ENCODE results near the gene ZNF574.
"Not testable (repeated sequence)": the region's sequence is repeated elsewhere in the genome, so short reads cannot be mapped to it uniquely, and the experiment has no call there.

ZNF574 gene

DNA sequence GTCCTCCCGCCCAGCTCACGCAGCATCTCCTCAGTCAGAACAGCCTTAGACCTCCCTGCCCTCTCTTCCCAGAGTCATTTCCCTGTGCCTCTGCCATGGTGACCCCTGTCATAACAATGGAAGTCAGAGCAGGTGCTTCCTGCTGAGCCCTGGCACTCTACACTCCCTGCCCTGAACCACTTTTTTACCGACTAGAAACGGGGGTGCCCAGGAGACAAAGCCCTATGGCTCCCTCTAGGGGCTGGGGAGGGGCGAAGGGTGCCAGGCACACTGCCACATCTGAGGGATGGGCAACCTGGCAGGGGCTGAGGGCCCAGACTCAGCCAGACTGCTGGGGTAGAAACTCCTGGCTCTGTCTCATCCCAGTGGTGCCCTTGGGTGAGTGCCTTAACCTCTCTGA is 16.4 kb downstream of the ZNF574 start:
- no peaks in the 10 kb centered on the region for H3K9me3 ChIP-seq (ENCODE audit: low read length)
- H2AFZ ChIP-seq (ENCODE audit: low read depth, low read length): no peak overlapping the region
- H3K27me3 ChIP-seq (ENCODE audit: insufficient read depth, low read length): no peaks in the 10 kb centered on the region
- H3K4me3 ChIP-seq (ENCODE audit: low read length): no peak overlapping the region
- peaks cover 5% of the 10 kb centered on the region for H3K4me1 ChIP-seq (ENCODE audit: insufficient read depth, low read length)
- no peaks in the 10 kb centered on the region for H3K36me3 ChIP-seq (ENCODE audit: insufficient read depth, low read length)

DNA sequence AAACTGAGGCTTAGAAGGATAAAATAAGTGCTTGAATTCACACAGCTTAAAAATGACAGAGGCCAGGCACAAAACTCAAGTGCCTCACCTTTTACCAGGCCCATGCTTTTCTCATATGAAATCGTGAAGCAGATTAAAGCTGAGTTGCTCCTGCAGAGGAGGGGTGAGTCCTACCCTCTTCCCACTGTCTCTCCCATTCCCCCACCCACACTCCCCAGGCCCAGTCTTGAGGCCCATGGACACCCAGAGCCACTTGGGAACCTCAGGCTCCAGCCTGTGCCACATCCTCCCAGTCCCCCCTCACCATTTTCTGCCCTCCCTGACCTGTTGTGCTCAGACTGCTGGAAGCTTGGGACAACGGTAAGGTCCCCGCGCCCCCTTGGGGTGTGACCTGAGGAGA is 17.5 kb downstream of the ZNF574 start:
- Histone ChIP-seq H3K9me3 (ENCODE audit: low read length) (no peaks in the 10 kb centered on the region), H2AFZ (ENCODE audit: low read depth, low read length) (no peak overlapping the region), H3K36me3 (ENCODE audit: insufficient read depth, low read length) (no peaks in the 10 kb centered on the region), H3K4me3 (ENCODE audit: low read length) (no peak overlapping the region), H3K4me1 (ENCODE audit: insufficient read depth, low read length) (peaks cover 5% of the 10 kb centered on the region), H3K27me3 (ENCODE audit: insufficient read depth, low read length) (no peaks in the 10 kb centered on the region)

DNA sequence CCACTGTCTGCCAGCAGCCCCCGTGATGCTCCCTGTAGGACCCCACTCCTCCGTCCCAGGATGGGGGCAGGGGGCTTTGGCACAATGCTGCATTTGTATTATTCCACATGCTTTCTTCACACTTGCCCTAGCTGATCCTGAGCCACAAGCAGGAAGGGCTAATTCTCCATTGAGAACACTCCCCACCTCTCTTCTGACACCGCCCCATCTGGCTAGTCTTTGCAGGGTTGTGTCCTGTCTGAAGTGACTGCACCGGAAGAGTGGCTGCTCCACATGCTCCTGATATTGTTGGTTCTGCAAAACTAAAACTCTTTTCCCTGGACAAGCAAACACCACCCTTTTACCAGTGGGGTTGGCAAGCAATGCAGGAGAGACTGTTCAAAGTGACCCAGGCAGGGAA is 18.0 kb downstream of the ZNF574 start:
- H3K27me3 ChIP-seq (ENCODE audit: insufficient read depth, low read length): no peaks in the 10 kb centered on the region
- peaks cover 5% of the 10 kb centered on the region for H3K4me1 ChIP-seq (ENCODE audit: insufficient read depth, low read length)
- no peak overlapping the region for H2AFZ ChIP-seq (ENCODE audit: low read depth, low read length)
- H3K9me3 ChIP-seq (ENCODE audit: low read length): no peaks in the 10 kb centered on the region
- no peaks in the 10 kb centered on the region for H3K36me3 ChIP-seq (ENCODE audit: insufficient read depth, low read length)
- no peak overlapping the region for H3K4me3 ChIP-seq (ENCODE audit: low read length)

DNA sequence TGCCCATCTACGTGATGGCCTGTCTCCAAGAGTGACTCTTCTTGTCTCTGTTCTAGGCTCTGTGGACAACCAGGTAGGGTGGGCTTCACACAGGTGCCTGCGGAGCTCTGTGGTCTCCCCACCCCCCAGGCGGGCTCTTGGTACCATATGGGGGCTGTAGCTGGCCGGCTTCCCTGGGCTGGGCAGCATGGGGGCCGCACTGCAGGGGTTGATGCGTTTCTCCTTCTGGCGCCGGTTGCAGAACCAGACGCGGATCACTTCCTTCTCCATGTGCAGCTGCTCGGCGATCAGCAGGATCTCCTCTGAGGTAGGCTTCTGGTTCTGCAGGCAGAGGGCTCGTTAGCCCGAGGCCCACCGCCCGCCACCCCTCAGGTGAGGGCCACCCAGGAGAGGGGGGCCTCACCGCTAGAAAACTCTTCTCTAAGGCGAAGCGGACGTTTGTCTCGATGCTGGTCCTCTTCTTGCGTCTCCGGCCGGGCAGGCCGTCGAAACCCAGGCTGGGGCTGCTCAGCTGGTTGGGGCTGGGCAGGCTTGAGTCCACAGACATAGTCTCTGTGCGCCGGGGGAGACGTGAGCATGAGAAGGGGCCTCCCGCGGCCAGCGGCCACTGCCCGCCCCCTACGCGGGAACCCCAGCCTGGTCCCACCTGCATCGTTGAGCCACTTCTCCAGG is 19.3 kb downstream of the ZNF574 start:
- Histone ChIP-seq H2AFZ (ENCODE audit: low read depth, low read length) (no peak overlapping the region), H3K36me3 (ENCODE audit: insufficient read depth, low read length) (no peaks in the 10 kb centered on the region), H3K27me3 (ENCODE audit: insufficient read depth, low read length) (no peaks in the 10 kb centered on the region), H3K9me3 (ENCODE audit: low read length) (no peaks in the 10 kb centered on the region), H3K4me1 (ENCODE audit: insufficient read depth, low read length) (peaks cover 5% of the 10 kb centered on the region), H3K4me3 (ENCODE audit: low read length) (no peak overlapping the region)

DNA sequence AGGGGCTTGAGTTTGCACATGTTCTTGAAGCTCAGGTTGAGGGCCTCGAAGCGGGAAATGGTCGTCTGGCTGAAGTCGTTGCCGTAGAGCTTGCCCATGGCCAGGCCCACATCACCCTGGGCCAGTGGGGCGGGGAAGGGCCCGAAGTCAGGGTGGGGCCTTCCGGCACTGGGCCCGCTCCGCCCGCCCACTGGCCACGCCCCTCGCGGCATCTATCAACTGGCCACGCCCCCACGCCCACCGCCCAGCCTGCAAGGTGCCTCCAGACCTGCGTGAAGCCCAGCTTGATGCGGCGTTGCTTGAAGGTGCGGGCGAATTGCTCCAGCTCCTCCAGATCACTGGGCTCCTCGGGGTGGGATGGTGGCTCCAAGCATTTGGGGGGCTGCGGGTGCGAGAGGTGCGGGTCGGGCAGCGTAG is 19.9 kb downstream of the ZNF574 start:
- Histone ChIP-seq H3K36me3 (ENCODE audit: insufficient read depth, low read length) (no peaks in the 10 kb centered on the region), H3K4me3 (ENCODE audit: low read length) (no peak overlapping the region), H3K9me3 (ENCODE audit: low read length) (no peaks in the 10 kb centered on the region)

DNA sequence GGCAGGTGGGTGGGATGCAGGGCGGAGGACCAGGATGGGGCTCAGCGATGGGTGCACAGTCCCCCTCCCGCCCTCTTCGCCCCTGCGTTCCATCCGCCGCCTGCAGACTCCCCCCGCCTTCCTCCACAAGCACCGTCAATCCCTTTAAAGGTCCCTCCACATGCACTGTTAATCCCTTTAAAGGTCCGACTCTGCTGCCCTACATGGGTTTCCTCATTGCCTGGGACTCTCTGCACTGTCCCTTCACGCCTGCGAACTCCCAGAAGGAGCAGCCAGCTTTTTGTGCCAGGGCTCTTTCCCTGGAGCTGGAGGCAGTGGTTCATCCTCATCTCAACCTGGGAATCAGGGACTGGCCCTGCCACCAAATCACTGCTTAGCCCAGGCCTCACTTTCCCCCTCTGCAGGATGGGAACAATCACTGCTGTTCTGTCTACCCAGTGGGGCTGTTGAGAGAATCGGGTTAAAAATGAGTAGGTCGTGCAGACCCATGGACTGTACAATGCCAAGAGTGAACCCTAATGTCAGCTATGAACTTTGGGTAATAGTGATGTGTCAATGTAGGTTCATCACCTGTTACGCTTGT is 20.4 kb downstream of the ZNF574 start:
- no peaks in the 10 kb centered on the region for H3K9me3 ChIP-seq (ENCODE audit: low read length)
- no peak overlapping the region for H2AFZ ChIP-seq (ENCODE audit: low read depth, low read length)
- H3K36me3 ChIP-seq (ENCODE audit: insufficient read depth, low read length): no peaks in the 10 kb centered on the region
- peaks cover 5% of the 10 kb centered on the region for H3K4me1 ChIP-seq (ENCODE audit: insufficient read depth, low read length)
- H3K4me3 ChIP-seq (ENCODE audit: low read length): no peak overlapping the region
- no peaks in the 10 kb centered on the region for H3K27me3 ChIP-seq (ENCODE audit: insufficient read depth, low read length)

More for the DNA sequence above, 19.9 kb downstream of the ZNF574 start:
- Histone ChIP-seq H2AFZ (ENCODE audit: low read depth, low read length) (no peak overlapping the region), H3K4me1 (ENCODE audit: insufficient read depth, low read length) (peaks cover 5% of the 10 kb centered on the region), H3K27me3 (ENCODE audit: insufficient read depth, low read length) (no peaks in the 10 kb centered on the region)

DNA sequence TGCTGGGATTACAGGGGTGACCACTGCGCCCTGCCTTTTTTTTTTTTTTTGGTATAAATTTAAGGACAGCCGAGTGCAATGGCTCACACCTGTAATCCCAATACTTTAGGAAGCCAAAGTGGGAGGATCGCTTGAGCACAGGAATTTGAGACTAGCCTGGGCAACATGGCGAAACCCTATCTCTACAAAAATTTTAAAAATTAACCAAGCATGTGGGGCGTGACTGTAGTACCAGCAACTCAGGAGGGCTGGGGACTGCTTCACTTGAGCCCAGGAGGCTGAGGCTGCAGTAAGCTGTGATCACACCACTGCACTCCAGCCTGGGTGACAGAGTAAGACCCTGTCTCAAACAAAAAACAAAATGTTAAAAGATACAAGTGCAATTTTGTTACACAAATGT is 21.5 kb downstream of the ZNF574 start:
- Histone ChIP-seq H2AFZ (ENCODE audit: low read depth, low read length) (no peak overlapping the region), H3K27me3 (ENCODE audit: insufficient read depth, low read length) (no peaks in the 10 kb centered on the region), H3K4me1 (ENCODE audit: insufficient read depth, low read length) (peaks cover 5% of the 10 kb centered on the region), H3K9me3 (ENCODE audit: low read length) (no peaks in the 10 kb centered on the region), H3K4me3 (ENCODE audit: low read length) (no peak overlapping the region), H3K36me3 (ENCODE audit: insufficient read depth, low read length) (no peaks in the 10 kb centered on the region)

DNA sequence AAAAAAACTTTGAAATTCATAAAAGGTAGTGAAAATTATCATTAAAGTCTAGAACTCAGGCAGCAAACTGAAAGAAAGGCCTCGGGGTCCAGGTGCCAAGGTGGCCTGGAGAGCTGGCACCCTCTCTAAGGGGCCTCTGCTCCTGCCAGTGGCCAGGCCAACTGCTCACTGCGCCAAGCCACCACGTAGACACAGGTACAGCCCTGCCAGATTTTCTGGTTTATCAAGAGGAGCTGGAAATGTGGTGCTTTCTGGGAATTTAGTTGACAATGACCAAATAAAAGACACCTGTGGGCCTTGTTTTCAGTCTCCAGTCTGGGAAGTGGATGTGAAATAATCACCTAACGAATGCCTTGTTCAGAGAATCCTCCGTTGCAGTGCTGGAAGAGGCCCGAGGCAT is 22.8 kb downstream of the ZNF574 start:
- no peak overlapping the region for H2AFZ ChIP-seq (ENCODE audit: low read depth, low read length)

DNA sequence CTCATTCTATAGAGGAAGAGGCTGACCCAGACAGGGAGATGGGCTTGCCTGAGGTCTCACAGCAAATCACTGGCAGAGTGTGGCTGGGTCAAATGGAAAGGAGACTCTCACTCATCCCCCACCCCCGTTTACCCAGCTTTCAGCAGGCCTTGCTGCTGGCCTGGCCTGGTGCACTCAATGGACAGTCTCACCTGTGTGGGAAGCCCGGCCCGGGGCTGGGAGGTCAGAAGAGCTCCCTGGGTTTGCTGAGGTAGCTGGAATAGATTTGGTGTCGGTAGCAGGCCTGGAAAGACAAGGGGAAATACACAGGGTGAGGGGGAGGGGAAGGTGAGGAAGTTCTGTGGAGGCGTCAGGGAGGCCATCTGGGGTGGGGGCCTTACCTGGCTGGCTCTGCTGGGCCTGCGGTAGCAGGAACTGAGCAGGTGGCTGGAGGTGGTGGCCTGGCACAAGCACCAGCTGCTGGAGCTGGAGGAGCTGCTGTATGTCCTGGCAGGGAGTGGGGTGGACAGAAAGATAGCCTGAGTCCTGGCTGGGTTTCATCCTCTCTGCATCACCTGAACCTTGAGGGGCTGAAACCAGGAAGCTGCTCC is 23.5 kb downstream of the ZNF574 start:
- Histone ChIP-seq H3K36me3 (ENCODE audit: insufficient read depth, low read length) (no peaks in the 10 kb centered on the region), H3K4me1 (ENCODE audit: insufficient read depth, low read length) (no peaks in the 10 kb centered on the region), H3K4me3 (ENCODE audit: low read length) (no peak overlapping the region), H3K27me3 (ENCODE audit: insufficient read depth, low read length) (no peaks in the 10 kb centered on the region), H2AFZ (ENCODE audit: low read depth, low read length) (no peak overlapping the region), H3K9me3 (ENCODE audit: low read length) (no peaks in the 10 kb centered on the region)

More for the DNA sequence above, 22.8 kb downstream of the ZNF574 start:
- Histone ChIP-seq H3K27me3 (ENCODE audit: insufficient read depth, low read length) (no peaks in the 10 kb centered on the region), H3K9me3 (ENCODE audit: low read length) (no peaks in the 10 kb centered on the region), H3K4me1 (ENCODE audit: insufficient read depth, low read length) (peaks cover 4% of the 10 kb centered on the region), H3K36me3 (ENCODE audit: insufficient read depth, low read length) (no peaks in the 10 kb centered on the region), H3K4me3 (ENCODE audit: low read length) (no peak overlapping the region)

DNA sequence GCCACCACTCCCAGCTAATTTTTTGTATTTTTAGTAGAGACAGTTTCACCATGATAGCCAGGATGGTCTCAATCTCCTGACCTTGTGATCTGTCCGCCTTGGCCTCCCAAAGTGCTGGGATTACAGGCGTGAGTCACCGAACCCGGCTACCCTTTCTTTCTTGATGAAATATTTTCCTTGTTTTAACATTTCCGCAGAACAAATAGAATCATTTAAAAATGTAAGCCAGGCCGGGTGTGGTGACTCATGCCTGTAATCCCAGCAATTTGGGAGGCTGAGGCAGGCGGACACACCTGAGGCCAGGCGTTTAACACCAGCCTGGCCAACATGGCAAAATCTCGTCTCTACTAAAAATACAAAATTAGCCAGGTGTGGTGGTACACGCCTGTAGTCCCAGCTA is 24.3 kb downstream of the ZNF574 start:
- H2AFZ ChIP-seq (ENCODE audit: low read depth, low read length); H3K36me3 ChIP-seq (ENCODE audit: insufficient read depth, low read length); H3K4me1 ChIP-seq (ENCODE audit: insufficient read depth, low read length); H3K9me3 ChIP-seq (ENCODE audit: low read length); H3K27me3 ChIP-seq (ENCODE audit: insufficient read depth, low read length); H3K4me3 ChIP-seq (ENCODE audit: low read length): not testable (repeated sequence)

DNA sequence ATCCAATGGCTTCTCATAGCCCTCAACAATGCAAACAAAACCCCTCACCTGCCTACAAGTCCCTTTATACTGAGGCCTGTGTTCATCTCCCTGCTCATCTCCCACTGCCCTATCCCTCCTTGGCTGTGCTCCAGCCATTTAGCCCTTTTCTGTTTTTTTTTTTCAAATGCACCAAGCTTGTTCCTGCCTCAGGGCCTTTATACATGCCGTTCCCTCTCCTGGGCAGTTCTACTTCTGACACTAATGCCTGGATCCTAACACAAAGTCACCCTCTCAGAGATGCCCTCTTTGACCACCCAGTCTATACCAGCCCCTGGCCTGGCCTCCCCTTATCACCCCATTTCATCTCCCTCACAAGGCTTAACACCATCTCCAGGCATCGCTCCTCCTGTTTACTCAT is 26.9 kb downstream of the ZNF574 start:
- no peaks in the 10 kb centered on the region for H3K4me1 ChIP-seq (ENCODE audit: insufficient read depth, low read length)
- no peaks in the 10 kb centered on the region for H3K36me3 ChIP-seq (ENCODE audit: insufficient read depth, low read length)
- H3K27me3 ChIP-seq (ENCODE audit: insufficient read depth, low read length): peaks cover 5% of the 10 kb centered on the region
- no peak overlapping the region for H2AFZ ChIP-seq (ENCODE audit: low read depth, low read length)
- H3K9me3 ChIP-seq (ENCODE audit: low read length): no peaks in the 10 kb centered on the region
- no peak overlapping the region for H3K4me3 ChIP-seq (ENCODE audit: low read length)

DNA sequence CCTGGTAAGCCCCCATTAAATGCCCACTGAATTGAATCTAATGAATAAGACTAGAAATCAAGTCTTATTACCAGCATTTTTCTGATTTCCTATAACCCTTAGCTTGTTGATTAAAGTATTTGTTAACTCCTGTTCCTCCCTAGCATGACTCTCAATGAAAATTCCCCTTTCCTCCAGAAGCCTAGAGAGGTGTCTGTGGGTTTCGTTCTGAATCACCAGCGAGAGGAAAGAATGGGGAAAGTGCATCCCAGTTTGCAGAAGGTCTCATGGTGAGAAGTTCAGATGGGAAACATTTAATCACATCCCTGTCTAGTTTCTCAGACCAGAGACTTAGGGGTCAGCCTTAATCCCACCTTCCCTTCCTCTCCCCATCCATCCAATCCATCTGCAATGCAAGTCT is 29.4 kb downstream of the ZNF574 start:
- no peaks in the 10 kb centered on the region for H3K36me3 ChIP-seq (ENCODE audit: insufficient read depth, low read length)
- no peaks in the 10 kb centered on the region for H3K4me1 ChIP-seq (ENCODE audit: insufficient read depth, low read length)
- no peak overlapping the region for H2AFZ ChIP-seq (ENCODE audit: low read depth, low read length)
- no peak overlapping the region for H3K4me3 ChIP-seq (ENCODE audit: low read length)
- H3K9me3 ChIP-seq (ENCODE audit: low read length): no peaks in the 10 kb centered on the region
- peaks cover 5% of the 10 kb centered on the region for H3K27me3 ChIP-seq (ENCODE audit: insufficient read depth, low read length)

DNA sequence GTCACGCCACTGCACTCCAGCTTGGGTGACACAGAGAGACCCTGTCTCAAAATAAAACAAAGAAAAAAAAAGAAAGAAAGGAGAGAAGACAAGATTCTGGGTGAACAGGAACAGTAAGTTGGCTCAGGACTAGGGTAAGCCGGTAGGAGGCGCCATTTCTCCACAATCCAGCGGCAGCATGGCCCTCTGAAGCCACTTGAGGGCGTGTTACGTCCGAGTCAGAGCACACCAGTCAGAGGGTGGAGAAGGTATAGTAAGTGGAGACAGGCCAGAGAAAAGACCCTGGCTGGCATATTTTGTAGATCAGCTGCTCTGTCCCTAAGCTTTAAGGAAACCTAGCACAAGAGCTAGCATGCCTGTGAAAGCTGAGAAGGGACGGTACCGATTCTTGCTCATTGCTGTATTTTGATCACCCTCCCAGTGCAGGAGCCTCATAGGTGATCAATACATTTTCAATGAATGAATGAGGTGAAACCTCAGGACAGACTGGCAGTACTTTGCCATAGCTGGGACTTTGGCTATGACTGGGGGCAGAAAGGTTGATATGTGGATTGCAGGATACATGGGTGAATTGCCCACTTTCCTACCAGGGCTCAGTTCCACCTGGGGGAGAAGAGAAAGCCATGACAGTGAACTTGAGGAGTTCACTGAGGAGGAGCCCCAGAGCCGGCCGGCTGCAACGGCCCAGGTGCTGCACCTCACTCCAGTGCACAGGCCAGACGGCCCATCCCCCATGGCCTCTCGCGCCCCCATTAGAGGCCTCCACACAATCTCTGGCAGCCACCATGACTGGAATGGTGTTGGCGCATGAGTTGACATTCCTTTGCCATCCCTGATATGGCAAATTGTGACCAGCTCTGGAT is 32.8 kb downstream of the ZNF574 start:
- Histone ChIP-seq H3K4me3 (ENCODE audit: low read length) (no peak overlapping the region), H3K4me1 (ENCODE audit: insufficient read depth, low read length) (peaks cover 3% of the 10 kb centered on the region)

More for the DNA sequence above, 32.8 kb downstream of the ZNF574 start:
- no peak overlapping the region for H2AFZ ChIP-seq (ENCODE audit: low read depth, low read length)
- no peaks in the 10 kb centered on the region for H3K9me3 ChIP-seq (ENCODE audit: low read length)
- H3K27me3 ChIP-seq (ENCODE audit: insufficient read depth, low read length): peaks cover 5% of the 10 kb centered on the region
- no peaks in the 10 kb centered on the region for H3K36me3 ChIP-seq (ENCODE audit: insufficient read depth, low read length)
